Ovary (tissue), 9 donors: ENCODE results near the gene CASTOR1. TPM values are rescaled to one million over a fixed set of nuclear protein-coding genes. Genes with fewer than 3 reads are reported as not detected.

Experiments used
- DNase-seq, 5 donors: peaks; one replicate each; pipeline ENCODE4 v3.0.0-alpha.2; 2019 to 2020
- H3K27ac ChIP-seq, 2 donors: fragments of 200-600 bp; one replicate each; pipeline versions ENCODE4 v1.5.1 to v1.8.0; 2019 to 2022
- H3K27me3 ChIP-seq: fragments of 200-600 bp; one replicate; pipeline ENCODE4 v1.8.0; 2022
- H3K36me3 ChIP-seq: fragments of 200-600 bp; sonication (generic); one replicate; pipeline ENCODE4 v1.5.1; 2019
- H3K4me1 ChIP-seq: one replicate; pipeline ENCODE4 v1.8.1; 2013; ENCODE audit warnings: mild to moderate bottlenecking, moderate library complexity; ENCODE audit not compliant: insufficient read depth
- H3K4me3 ChIP-seq: fragments of 200-600 bp; sonication (generic); one replicate; pipeline ENCODE4 v1.5.1; 2017
- H3K9me3 ChIP-seq, 2 donors: fragments of 200-600 bp in 1 of 2; sonication (generic) in 1 of 2; one replicate each; pipeline versions ENCODE4 v1.5.1 to v1.8.1; 2013 to 2019; ENCODE audit warnings: mild to moderate bottlenecking in 1 of 2, moderate library complexity in 1 of 2
- CTCF ChIP-seq, 3 donors: fragments of 450-650 bp in 2 of 3; fragments of 200-600 bp in 1 of 3; IDR thresholded peaks; one replicate each; pipeline versions ENCODE4 v1.5.1 to v1.8.0; 2016 to 2022; ENCODE audit warnings: antibody characterized with exemption in 3 of 3, mild to moderate bottlenecking in 1 of 3
- EP300 ChIP-seq: sonication (generic); formaldehyde crosslinking; IDR thresholded peaks from one replicate; pipeline ENCODE4 v1.6.1; 2017; ENCODE audit warnings: antibody characterized with exemption
- POLR2A ChIP-seq: fragments of 450-650 bp; IDR thresholded peaks from one replicate; pipeline ENCODE4 v1.6.1; 2017; ENCODE audit warnings: antibody characterized with exemption, mild to moderate bottlenecking, moderate library complexity
- WGBS, 3 donors: extraction: QIAGEN DNeasy Blood & Tissue Kit in 1 of 3; methylation state at CpG; one replicate each; pipeline versions ENCODE4 v1.1.5 to v1.1.7; 2013 to 2017; 5-methylcytosine and 5-hydroxymethylcytosine counted together
- intact Hi-C, 4 donors: fragments of 100-400 bp; cut with DNase I; formaldehyde crosslinking; loops; one replicate each; pipeline versions ENCODE4 v1.11.0 to v1.15.1; 2022 to 2023
- polyA plus RNA-seq, 2 donors: library from polyadenylated mRNA; stranded (reverse); fragments of 200-250 nt in 1 of 2; fragments of 350-450 nt in 1 of 2; fragmentation: Illumina TruSeq in 1 of 2; extraction: RNeasy Lipid Tissue Mini Kit (QIAGEN cat#74804) in 1 of 2; gene quantifications; one replicate each; pipeline ENCODE4 v1.2.3, GENCODE V29; 2013 to 2014
- total RNA-seq, 7 donors: library from RNA; depleted of rRNA in 2 of 7; stranded (reverse); fragments of >200 nt in 2 of 7; fragmentation: NEBNext Ultra II Directional in 3 of 7; extraction: Animal tissue kit (Norgen Biotek cat#: 25700) in 3 of 7; gene quantifications; one replicate each; pipeline versions ENCODE4 v1.1.0 to v1.2.4, GENCODE V29; 2016 to 2023
- donor health status: DM: no; HTN: no; CAD: no; lungs with moderate emphysema.
- donor health status: DM: no; HTN: no; CAD: no.
- donor health status: Bipolar disorder and iron deficiency.
- donor health status: DM: yes; HTN: yes; CAD: no.
- donor health status: DM: no; HTN: no; CAD: no.
- donor health status: DM: yes; HTN: yes; CAD: no.

CASTOR1 gene
- total and polyA plus RNA-seq, 9 donors, result 3.1 to 31.2 (median 20.6) TPM

GRCh38 chr22:30291058-30291892 lies 2.0 kb upstream of the CASTOR1 start:
- peak overlapping the region; percentile 83 to 87 for H3K27ac ChIP-seq
- WGBS, 3 donors, result 50 to 60% (median 56%) methylated on average over 7 to 13 of the region's 13 CpGs
- intact Hi-C loops, result no loop called here
- DNase-seq, result peak; percentile 84 to 94 (median 90)
- H3K36me3 ChIP-seq, result no peaks in the 10 kb centered on the region
- H3K4me1 ChIP-seq, result peaks cover 17% of the 10 kb centered on the region
- no peaks in the 10 kb centered on the region for H3K27me3 ChIP-seq
- no peaks in the 10 kb centered on the region for H3K9me3 ChIP-seq
- TF ChIP-seq CTCF (IDR thresholded peaks at IDR 0.05) (no peak), POLR2A (no peak), EP300 (peak; percentile 87)
- no peak overlapping the region for H3K4me3 ChIP-seq

DNA sequence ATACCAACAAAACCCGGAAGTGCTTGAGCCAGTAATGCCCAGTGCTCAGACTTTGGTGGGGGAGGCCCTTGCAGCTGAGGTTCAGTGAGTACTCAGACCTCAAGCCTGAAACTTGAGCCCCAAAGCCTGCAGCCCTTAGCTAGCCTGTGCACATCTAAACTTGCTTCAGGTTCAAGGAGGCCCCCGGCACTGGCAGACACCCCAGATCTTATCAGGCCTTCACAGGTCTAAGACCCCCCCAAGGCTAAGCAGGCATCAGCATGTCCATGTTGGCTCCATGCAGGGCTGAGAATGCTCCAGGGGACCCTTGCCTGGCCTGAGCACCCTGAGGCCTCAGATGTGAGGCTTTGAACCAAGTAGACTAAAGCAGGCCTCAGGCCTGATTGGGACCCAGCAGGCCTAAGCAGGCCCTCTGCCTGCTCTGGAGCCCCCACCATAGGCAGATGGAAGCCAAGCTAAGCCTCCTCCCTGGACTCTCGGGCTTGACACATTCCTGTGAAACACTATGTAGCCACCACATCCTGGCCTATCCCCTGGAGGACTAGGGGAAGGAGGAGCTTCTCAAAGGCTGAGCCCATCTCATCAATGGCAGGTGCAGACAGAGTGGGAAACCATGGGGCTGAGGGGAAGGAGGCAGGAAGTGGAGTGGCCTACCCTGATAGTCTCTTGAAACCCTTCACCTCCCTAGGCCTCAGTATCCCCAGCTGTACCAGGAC lies 1.2 kb upstream of the CASTOR1 start:
- Histone ChIP-seq H3K9me3 (no peaks in the 10 kb centered on the region), H3K27ac (peak overlapping the region; percentile 83 to 87), H3K36me3 (no peaks in the 10 kb centered on the region), H3K27me3 (no peaks in the 10 kb centered on the region), H3K4me3 (no peak overlapping the region), H3K4me1 (peaks cover 17% of the 10 kb centered on the region)
- 19 to 28% (median 26%) methylated on average over 3 of the region's 3 CpGs for WGBS, 3 donors
- no peak for TF ChIP-seq EP300
- peak; percentile 18 for TF ChIP-seq POLR2A
- DNase-seq, result peak in 4 of 5 donors; percentile 50 to 64 (median 54)
- intact Hi-C loops, result no loop called here

DNA sequence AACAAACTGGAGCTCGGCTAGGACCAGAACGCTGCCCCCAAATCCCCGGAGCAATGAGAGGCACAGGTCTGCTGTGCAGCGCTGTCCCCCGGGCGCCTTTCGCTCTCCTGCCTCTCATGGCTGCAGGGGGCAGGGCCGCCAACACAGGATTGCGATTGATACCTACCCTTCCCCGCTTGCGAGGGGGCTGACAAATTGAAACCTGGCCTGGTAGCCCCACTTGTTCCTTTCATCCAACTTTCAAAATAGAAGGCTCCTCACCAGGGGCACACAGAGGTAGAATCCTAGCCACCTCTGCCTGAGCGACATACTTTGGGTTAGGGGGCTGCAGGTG lies 642 bp upstream of the CASTOR1 start:
- Histone ChIP-seq H3K4me1 (peaks cover 17% of the 10 kb centered on the region), H3K27ac (peak overlapping the region; percentile 83 to 87), H3K4me3 (peak overlapping the region; percentile 42), H3K9me3 (no peaks in the 10 kb centered on the region), H3K36me3 (no peaks in the 10 kb centered on the region), H3K27me3 (no peaks in the 10 kb centered on the region)
- WGBS, 3 donors, result 9 to 18% (median 14%) methylated on average over 11 to 12 of the region's 12 CpGs
- TF ChIP-seq POLR2A, result peak; percentile 16
- no peak for TF ChIP-seq CTCF (IDR thresholded peaks at IDR 0.05)
- no peak for TF ChIP-seq EP300
- intact Hi-C loops, result loop anchor here in 3 of 4 donors (2.0 to 5.0 kb wide), 4 partner anchors 35 to 97 kb away; partner anchors contain the start of genes CCDC157 (in 2 of the 3), RNF215 (in 2 of the 3) and SF3A1 (in 2 of the 3)
- no peak for DNase-seq

GRCh38 chr22:30288419-30289140 lies 725 bp downstream of the CASTOR1 start:
- peak in 4 of 5 donors; percentile 55 to 69 (median 64) for DNase-seq
- no peaks in the 10 kb centered on the region for H3K27me3 ChIP-seq

More at GRCh38 chr22:30288419-30289140, 725 bp downstream of the CASTOR1 start:
- TF ChIP-seq EP300 (no peak), POLR2A (no peak), CTCF (IDR thresholded peaks at IDR 0.05) (no peak)
- no peaks in the 10 kb centered on the region for H3K9me3 ChIP-seq
- 6 to 9% (median 9%) methylated on average over 22 to 27 of the region's 27 CpGs for WGBS, 3 donors
- intact Hi-C loops, result loop anchor here in 3 of 4 donors (2.0 to 5.0 kb wide), 4 partner anchors 36 to 99 kb away; partner anchors contain the start of genes CCDC157 (in 2 of the 3), RNF215 (in 2 of the 3) and SF3A1 (in 2 of the 3)
- peak overlapping the region; percentile 97 for H3K4me3 ChIP-seq
- peak overlapping the region; percentile 37 to 87 for H3K27ac ChIP-seq
- H3K36me3 ChIP-seq, result no peaks in the 10 kb centered on the region
- peaks cover 17% of the 10 kb centered on the region for H3K4me1 ChIP-seq
